NCI-H128 (cell line): ENCODE measurements around the gene LYST.
"Not testable (repeated sequence)": the region's sequence is repeated elsewhere in the genome, so short reads cannot be mapped to it uniquely, and the experiment has no call there.

Experiments used
- DNase-seq: peaks from one replicate; lab custom pipeline; 2025; ENCODE audit not compliant: unreplicated experiment; lab: John Stamatoyannopoulos, UW

Gene LYST

GRCh38 chr1:235766794-235767285 is 99.9 kb downstream of the LYST start:
- no peak for DNase-seq

GRCh38 chr1:235763962-235764361 is 102.7 kb downstream of the LYST start:
- DNase-seq: no peak

DNA sequence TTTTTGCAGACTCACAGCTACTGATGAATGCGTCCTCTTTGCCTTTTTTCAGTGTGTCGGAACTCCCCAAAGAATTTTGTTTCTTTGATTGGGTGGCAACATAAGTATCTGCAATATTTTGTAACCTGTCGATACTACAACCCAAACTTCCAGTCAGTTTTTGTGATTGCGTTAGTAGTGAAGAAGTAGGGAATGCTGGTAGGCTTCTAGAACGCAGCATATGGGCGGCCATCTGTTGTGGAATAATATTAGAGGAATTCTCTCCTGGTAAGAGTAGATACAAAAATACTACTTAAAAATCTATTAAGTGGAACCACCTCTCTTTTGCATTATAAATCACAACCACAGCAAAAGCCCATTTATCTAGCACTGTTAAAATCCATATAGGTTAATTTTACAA is 107.4 kb downstream of the LYST start:
- no peak for DNase-seq

- no peak for DNase-seq
Observed at GRCh38 chr1:235758931-235759330, 107.8 kb downstream of the LYST start.

DNA sequence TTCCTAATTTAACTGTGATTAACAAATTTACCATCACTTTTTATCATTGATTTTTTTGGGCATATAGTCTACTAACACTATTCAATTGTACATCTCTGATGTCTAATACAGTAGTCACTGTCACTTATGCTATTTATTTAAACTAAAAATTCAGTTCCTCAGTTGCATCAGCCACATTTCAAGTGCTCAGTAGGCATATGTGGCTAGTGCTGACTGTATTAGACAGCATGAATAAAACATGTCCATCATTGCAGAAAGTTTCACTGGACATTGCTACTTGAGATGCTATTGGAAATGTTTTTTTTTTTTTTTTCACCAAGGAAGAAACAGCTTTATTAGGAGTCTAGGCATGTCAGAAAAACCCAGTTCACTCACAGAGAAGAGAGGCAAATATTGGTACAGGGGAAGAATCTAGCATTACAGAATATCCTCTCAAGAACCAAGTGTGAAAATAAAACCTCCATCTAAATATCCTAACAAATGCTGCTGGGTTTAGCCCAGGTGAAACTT is 109.1 kb downstream of the LYST start:
- DNase-seq: no peak

DNA sequence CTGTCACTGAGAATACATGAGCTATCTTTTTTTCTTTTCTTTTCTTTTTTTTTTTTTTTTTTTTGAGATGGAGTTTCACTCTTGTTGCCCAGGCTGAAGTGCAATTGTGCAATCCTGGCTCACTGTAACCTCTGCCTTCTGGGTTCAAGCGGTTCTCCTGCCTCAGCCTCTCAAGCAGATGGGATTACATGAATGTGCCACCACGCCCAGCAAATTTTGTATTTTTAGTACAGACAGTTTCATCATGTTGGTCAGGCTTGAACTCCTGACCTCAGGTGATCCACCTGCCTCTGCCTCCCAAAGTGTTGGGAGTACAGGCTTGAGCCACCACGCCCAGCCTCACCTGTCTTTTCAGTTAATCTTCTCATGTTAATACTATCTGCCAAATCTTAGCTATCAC is 112.5 kb downstream of the LYST start:
- not testable (repeated sequence) for DNase-seq

DNA sequence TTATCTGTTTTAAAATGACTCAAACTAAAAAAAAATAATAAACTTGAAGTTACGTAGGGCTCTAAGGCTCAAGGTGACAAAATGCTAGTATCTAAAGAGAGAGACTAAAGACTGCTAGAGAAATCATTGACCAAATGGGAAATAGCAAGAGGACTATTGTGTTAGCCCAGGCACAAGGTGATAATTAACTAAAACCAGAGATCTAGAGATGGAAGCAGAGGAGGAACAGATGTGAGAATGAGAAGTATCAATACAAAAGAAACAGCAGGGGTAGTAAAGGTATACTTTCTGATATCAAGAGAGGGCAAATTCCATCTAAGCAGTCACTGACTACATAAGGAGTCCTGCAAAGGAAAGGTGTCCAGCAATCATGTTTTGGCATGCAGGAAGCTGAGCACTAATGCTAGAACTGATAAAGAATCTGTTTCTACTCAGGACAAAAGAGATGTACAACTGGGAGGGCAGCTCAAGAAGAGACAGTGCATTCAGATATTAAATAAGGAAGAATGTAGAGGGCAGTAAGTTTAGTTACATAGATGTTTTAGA is 116.9 kb downstream of the LYST start:
- DNase-seq: no peak

DNA sequence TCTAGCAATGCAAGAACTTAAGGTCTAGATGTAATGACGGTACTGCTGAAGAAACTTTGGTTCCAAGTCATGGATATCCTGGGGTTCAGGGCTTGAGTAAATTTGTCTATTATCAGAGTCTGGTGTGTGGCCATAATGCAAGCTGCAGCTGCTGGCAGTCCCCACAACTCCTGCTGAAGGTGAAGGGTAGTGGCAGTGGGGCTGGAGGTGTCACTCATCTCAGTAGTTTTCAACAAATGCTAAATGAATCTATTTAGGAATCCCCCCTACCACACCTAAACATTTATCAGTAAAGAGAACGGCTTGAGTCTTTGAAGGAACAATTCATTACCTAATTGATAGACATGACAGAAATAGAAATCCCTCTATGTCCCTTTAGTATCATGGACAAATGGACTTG is 118.0 kb downstream of the LYST start:
- no peak for DNase-seq

- DNase-seq: no peak
Observed at GRCh38 chr1:235746245-235746644, 120.5 kb downstream of the LYST start.

DNA sequence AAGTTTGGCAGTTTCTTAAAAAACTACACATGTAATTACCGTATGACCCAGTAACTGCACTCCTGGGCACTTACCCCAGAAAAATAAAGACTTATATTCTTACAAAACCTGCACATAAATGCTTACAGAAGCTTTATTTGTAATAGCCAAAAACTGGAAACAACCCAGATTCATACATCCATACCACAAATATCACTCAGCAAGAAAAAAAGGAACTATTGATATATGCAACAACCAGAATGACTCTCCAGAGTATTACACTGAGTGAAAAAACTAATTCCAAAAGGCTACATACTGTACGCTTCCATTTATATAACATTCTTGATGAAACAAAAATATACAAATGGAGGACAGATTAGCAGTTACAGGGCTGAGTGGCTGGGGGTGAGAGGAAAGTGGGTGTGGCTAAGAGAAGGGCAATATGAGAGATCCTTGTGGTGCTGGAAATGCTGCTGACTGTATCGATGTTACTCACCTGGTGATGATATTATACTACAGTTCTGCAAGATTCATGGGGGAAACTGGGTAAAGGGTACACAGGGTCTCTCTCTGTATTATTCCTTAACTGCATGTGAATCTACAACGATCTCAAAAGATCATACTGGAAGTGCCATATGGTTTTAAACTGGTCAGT is 121.1 kb downstream of the LYST start:
- no peak for DNase-seq

GRCh38 chr1:235742914-235743599 is 123.6 kb downstream of the LYST start:
- DNase-seq: no peak

DNA sequence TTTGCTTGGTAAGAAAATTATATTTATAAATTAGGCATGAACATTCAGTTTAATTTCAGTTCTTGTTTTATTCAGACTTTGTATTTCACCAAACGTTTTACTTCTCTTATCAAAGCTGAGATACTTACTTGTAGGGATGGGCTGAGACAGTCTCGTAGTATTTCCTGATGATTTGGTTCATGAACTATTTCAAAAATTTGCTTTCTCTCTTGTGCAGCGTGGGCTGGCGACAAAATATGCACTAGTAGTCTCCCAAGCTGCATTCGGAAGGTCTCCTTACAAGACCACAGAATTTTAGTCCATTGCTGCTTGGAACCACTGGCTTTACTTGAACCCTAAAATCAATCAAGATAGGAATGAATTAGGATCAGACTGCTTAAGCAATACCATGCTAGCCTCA is 125.4 kb downstream of the LYST start:
- no peak for DNase-seq

- DNase-seq: no peak
Observed at GRCh38 chr1:235739631-235740030, 127.1 kb downstream of the LYST start.

DNA sequence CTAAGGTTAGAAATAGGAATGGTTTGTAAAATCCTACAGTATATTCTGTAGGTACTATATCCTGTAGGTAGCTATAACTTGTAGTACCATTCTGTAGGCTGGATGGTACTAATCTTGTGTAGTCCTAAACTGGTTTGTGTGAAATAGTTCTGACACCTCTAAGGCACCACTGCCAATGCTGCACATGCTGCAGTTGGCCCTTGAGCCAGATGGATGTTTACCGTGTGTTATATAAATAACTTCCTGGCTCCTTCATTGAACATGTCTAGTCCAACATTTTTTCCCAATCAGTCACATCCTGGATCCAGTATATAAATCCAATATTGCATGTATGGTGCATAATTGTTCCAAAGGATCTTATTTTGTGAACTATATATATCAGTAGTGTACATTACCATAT is 127.6 kb downstream of the LYST start:
- DNase-seq: no peak

- no peak for DNase-seq
Observed at GRCh38 chr1:235737751-235738150, 129.0 kb downstream of the LYST start.

- no peak for DNase-seq
Observed at GRCh38 chr1:235736263-235736662, 130.4 kb downstream of the LYST start.

DNA sequence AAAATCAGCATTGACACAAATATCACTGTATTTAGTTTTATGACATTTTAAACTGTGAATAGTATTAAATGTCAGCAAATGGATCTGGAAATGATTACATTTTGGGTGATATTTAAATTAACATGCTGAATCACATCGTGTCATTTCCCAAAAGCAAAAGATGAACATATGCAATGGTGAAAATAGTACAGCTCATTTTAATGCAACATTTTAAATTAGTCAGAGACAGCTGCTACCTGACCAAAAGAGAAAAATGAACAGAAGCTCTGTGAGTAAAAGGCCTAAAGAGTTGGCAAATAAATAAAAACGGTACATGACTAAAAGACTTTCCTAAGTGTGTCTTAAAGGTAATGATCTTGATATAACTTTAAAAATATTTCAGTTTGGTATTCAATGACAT is 131.1 kb downstream of the LYST start:
- DNase-seq: no peak

GRCh38 chr1:235734335-235734734 is 132.4 kb downstream of the LYST start:
- no peak for DNase-seq

- no peak for DNase-seq
Observed at GRCh38 chr1:235730007-235730406, 136.7 kb downstream of the LYST start.

DNA sequence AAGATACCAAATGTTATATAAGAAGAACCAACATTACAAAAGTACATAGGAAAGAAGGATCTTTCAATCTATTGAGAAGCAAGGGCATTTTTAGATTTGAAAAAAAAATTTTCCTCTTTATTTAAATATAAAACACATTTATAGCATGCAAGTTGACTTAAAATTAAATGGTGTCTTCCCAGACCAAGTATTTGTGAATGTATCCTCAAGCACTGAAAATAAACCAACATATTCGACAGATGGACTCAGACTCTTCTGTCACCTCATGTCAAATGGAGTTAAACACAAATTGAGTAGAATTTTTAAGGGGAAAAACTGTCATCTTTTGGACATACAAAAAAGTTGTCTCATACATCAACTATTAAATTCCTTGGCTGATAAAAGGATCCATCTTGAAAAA is 140.1 kb downstream of the LYST start:
- no peak for DNase-seq

DNA sequence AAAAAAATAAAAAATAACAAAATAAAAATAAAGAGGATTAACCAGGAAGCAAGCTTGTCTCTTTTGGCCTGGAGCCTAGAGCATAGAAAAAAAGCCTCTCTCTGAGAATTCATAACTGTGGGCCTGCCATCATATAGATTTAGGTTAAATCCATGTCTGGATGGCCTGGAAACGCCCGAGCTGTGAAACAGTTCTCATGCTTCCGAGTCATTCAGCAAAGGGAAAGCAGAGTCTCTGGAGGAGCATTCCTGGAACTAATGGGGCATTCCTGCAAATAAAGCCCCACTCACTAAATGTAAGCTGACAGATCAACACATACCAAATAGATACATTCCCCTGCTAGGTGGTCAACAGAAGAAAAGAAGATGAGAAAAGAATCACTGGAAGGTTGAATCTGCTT is 141.3 kb downstream of the LYST start:
- no peak for DNase-seq

DNA sequence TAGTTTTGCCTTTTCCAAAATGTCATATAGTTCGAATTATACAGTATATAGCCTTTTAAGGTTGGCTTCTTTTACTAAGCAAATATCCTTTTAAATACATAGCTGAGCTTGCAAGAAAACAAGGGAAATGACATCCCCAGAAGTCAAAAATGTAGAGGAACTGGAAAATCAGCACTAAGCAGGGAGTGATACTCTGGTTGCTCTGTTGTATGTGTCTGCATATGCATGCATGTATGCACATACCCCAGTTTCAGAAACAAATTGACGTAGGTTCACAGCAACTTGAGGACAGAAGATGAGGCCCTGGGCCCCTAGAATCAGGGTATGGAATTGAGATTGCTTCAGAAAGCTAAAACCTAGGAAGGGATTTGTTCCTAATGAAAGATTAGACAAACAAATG is 142.0 kb downstream of the LYST start:
- DNase-seq: no peak
